MM.1S (cell line): ENCODE data around the gene LFNG.

Experiments used
- CTCF ChIP-seq: fragments of 300-600 bp; sonication (generic); IDR thresholded peaks from 2 replicates; pipeline ENCODE4 v1.5.1; 2016; ENCODE audit warnings: antibody characterized with exemption, low read length, mixed read lengths
- EZH2 ChIP-seq: fragments of 300-600 bp; sonication (generic); optimal IDR thresholded peaks from 2 replicates; pipeline ENCODE3; 2017; ENCODE audit warnings: low read depth, mild to moderate bottlenecking, antibody characterized with exemption, low read length, mixed read lengths
- EZH2phosphoT487 ChIP-seq: fragments of 300-600 bp; sonication (generic); IDR thresholded peaks from 2 replicates; pipeline ENCODE4 v1.6.1; 2018; ENCODE audit warnings: antibody characterized with exemption, low read length

- TF ChIP-seq EZH2 (no peak), CTCF (no peak), EZH2phosphoT487 (no peak)
Observed at GRCh38 chr7:2521341-2521745, 1.8 kb downstream of the LFNG start.
